ENCODE data around the gene PACRG. TPM values are rescaled to one million over a fixed set of nuclear protein-coding genes. Genes with fewer than 3 reads are reported as not detected.

PACRG gene
- total and polyA plus RNA-seq, 2 donors (not counting 3 experiments of a cell fraction or from before 2014, with no cell fraction given) = 0.08 TPM; not detected in 1

DNA sequence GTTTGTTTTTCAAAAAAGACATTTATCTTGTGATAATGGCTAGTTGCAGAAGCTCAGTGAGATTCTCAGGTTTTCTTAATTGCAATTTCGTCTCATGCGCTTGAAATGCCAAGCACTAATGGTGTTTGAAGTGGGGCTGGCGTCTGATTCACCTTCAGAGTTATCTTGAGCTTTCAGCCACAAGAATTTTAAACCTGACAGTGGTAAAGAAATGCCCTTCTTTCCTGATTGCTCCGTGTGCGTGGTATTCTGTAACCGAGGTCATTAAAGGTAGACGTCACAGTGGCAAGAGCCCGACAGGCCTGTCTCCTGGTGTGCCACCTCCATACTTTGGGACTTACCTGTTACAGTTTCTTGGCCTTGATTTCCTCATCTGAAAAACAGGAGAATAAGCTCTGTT, 560.3 kb downstream of the PACRG start:
- Histone ChIP-seq H3K27me3 (ENCODE audit: control insufficient read depth in 2 of 2, insufficient read depth in 2 of 2, low read length in 2 of 2) (no peaks in the 10 kb centered on the region), H3K27ac (ENCODE audit: insufficient read depth, low read depth, low read length) (no peak overlapping the region), H3K36me3 (ENCODE audit: control insufficient read depth in 2 of 2, extremely low read depth in 1 of 2, insufficient read depth in 2 of 2, low read length in 2 of 2) (no peaks in the 10 kb centered on the region), H2AFZ (ENCODE audit: low read depth, low read length) (no peak overlapping the region), H3K4me1 (ENCODE audit: control insufficient read depth, extremely low read depth, insufficient read depth, low read length) (peaks cover 20% of the 10 kb centered on the region), H3K9me1 (replicated peaks; ENCODE audit: control insufficient read depth, extremely low read depth, insufficient read depth, low read length) (no peaks in the 10 kb centered on the region), H3K4me2 (ENCODE audit: insufficient read depth, low read length) (no peak overlapping the region), H3K4me3 (replicated peaks in 1 of 3; ENCODE audit: insufficient read depth in 1 of 3, low read depth in 1 of 3, low read length in 3 of 3) (no peak overlapping the region), H3K9me3 (replicated peaks; ENCODE audit: control insufficient read depth, insufficient read depth, low read length) (no peaks in the 10 kb centered on the region), H4K20me1 (replicated peaks; ENCODE audit: control insufficient read depth, extremely low read depth, insufficient read depth, low read length) (no peaks in the 10 kb centered on the region), H3K9ac (replicated peaks; ENCODE audit: extremely low read depth, insufficient read depth, low read length) (no peak overlapping the region), H3K79me2 (ENCODE audit: control insufficient read depth, insufficient read depth, low read length) (no peaks in the 10 kb centered on the region)
- DNase-seq (ENCODE audit: low read depth, low spot score) (no peak), FAIRE-seq (no peak)
- dilution Hi-C loops (cut with MboI; ENCODE audit: extremely low pct_ligation_motif_present, low sequenced_read_pairs) = no loop called here
- ChIA-PET POLR2A (no interaction called here), CTCF (interaction anchor here (1.4 kb wide), 1 partner anchor 15 kb away, joined by 7 read pairs; no protein-coding TSS in a partner anchor)
- BruUV-seq (replicated peaks) = no TSS peak
- intact Hi-C loops (cut with micrococcal nuclease) = no loop called here
- no peak for TF ChIP-seq EZH2 (IDR thresholded peaks at IDR 0.05; ENCODE audit: borderline replicate concordance, low read depth, low read length, severe bottlenecking)
- TF ChIP-seq, protein P1, sequence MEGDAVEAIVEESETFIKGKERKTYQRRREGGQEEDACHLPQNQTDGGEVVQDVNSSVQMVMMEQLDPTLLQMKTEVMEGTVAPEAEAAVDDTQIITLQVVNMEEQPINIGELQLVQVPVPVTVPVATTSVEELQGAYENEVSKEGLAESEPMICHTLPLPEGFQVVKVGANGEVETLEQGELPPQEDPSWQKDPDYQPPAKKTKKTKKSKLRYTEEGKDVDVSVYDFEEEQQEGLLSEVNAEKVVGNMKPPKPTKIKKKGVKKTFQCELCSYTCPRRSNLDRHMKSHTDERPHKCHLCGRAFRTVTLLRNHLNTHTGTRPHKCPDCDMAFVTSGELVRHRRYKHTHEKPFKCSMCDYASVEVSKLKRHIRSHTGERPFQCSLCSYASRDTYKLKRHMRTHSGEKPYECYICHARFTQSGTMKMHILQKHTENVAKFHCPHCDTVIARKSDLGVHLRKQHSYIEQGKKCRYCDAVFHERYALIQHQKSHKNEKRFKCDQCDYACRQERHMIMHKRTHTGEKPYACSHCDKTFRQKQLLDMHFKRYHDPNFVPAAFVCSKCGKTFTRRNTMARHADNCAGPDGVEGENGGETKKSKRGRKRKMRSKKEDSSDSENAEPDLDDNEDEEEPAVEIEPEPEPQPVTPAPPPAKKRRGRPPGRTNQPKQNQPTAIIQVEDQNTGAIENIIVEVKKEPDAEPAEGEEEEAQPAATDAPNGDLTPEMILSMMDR (IDR thresholded peaks at IDR 0.05; ENCODE audit: extremely low read depth in 1 of 2, insufficient read depth in 1 of 2, low read depth in 1 of 2, low read length in 2 of 2) = no peak
- TF ChIP-seq POLR2AphosphoS5 (IDR thresholded peaks at IDR 0.05; ENCODE audit: insufficient read depth, low read depth, low read length) = no peak
- no peak for TF ChIP-seq JUN (IDR thresholded peaks at IDR 0.05; ENCODE audit: borderline replicate concordance, insufficient read depth, insufficient read length, low read depth)
- TF ChIP-seq MYC (IDR thresholded peaks at IDR 0.05; ENCODE audit: low read depth, low read length) = no peak
- no peak for TF ChIP-seq GATA2 (IDR thresholded peaks at IDR 0.05; ENCODE audit: insufficient read depth, insufficient read length, low read depth, low read length)
- TF ChIP-seq MAX (IDR thresholded peaks at IDR 0.05; ENCODE audit: insufficient read depth, insufficient read length) = no peak
- no peak for TF ChIP-seq POLR2A (IDR thresholded peaks at IDR 0.05; ENCODE audit: low read depth, low read length)
- TF ChIP-seq FOS (IDR thresholded peaks at IDR 0.05; ENCODE audit: borderline replicate concordance, insufficient read depth, low read length) = no peak
